GM23248 (cell line): ENCODE results near the gene NRP2. TPM values are rescaled to one million over a fixed set of nuclear protein-coding genes. Genes with fewer than 3 reads are reported as not detected.

Experiments used
- DNase-seq: peaks from one replicate; pipeline ENCODE4 v3.0.0-alpha.2; 2015
- H2AFZ ChIP-seq: fragments of 200-600 bp; sonication (generic); 2 replicates; pipeline ENCODE4 v1.6.1; 2016; ENCODE audit warnings: antibody characterized with exemption
- H3F3A ChIP-seq: fragments of 200-600 bp; sonication (generic); 2 replicates; pipeline ENCODE4 v1.6.1; 2016; ENCODE audit warnings: mild to moderate bottlenecking, antibody characterized with exemption, mixed run types; ENCODE audit not compliant: insufficient read depth
- H3K27ac ChIP-seq: fragments of 200-600 bp; sonication (generic); 2 replicates; pipeline ENCODE4 v1.5.1; 2016; ENCODE audit warnings: mild to moderate bottlenecking
- H3K27me3 ChIP-seq: fragments of 200-600 bp; sonication (generic); replicated peaks from 2 replicates; pipeline ENCODE4 v1.6.1; 2016; ENCODE audit warnings: mild to moderate bottlenecking; ENCODE audit not compliant: insufficient read depth
- H3K36me3 ChIP-seq: fragments of 200-600 bp; sonication (generic); 2 replicates; pipeline ENCODE4 v1.6.1; 2016; ENCODE audit warnings: low read depth, mild to moderate bottlenecking
- H3K4me1 ChIP-seq: fragments of 200-600 bp; sonication (generic); 2 replicates; pipeline ENCODE4 v1.6.1; 2016; ENCODE audit warnings: mild to moderate bottlenecking; ENCODE audit not compliant: insufficient read depth
- H3K4me2 ChIP-seq: fragments of 200-600 bp; sonication (generic); one replicate; pipeline ENCODE4 v1.6.1; 2016; ENCODE audit warnings: mild to moderate bottlenecking; ENCODE audit not compliant: unreplicated experiment
- H3K4me3 ChIP-seq: fragments of 200-600 bp; sonication (generic); 2 replicates; pipeline ENCODE4 v1.5.1; 2016; ENCODE audit warnings: mild to moderate bottlenecking
- H3K79me2 ChIP-seq: fragments of 200-600 bp; sonication (generic); 2 replicates; pipeline ENCODE4 v1.6.1; 2016; ENCODE audit warnings: mild to moderate bottlenecking; ENCODE audit not compliant: insufficient read depth
- H3K9ac ChIP-seq: fragments of 200-600 bp; sonication (generic); 2 replicates; pipeline ENCODE4 v1.6.1; 2016; ENCODE audit warnings: mild to moderate bottlenecking
- H3K9me2 ChIP-seq: fragments of 200-600 bp; sonication (generic); 2 replicates; pipeline ENCODE4 v1.6.1; 2016; ENCODE audit warnings: mixed run types, mild to moderate bottlenecking, moderate library complexity; ENCODE audit not compliant: insufficient read depth
- H3K9me3 ChIP-seq: fragments of 200-600 bp; sonication (generic); one replicate; pipeline ENCODE4 v1.6.1; 2017; ENCODE audit warnings: low read depth
- H4K20me1 ChIP-seq: fragments of 200-600 bp; sonication (generic); 2 replicates; pipeline ENCODE4 v1.6.0; 2016; ENCODE audit not compliant: insufficient read depth
- EZH2 ChIP-seq: fragments of 200-600 bp; sonication (generic); IDR thresholded peaks from 2 replicates; pipeline ENCODE4 v1.6.1; 2018; ENCODE audit warnings: antibody characterized with exemption, mild to moderate bottlenecking; ENCODE audit not compliant: insufficient read depth, poor library complexity, severe bottlenecking
- EZH2phosphoT487 ChIP-seq: fragments of 200-600 bp; sonication (generic); IDR thresholded peaks from 2 replicates; pipeline ENCODE4 v1.6.1; 2018; ENCODE audit warnings: antibody characterized with exemption, moderate library complexity, mild to moderate bottlenecking, low read depth; ENCODE audit not compliant: insufficient read depth
- WGBS, 2 experiments: methylation state at CpG; one replicate each; pipeline ENCODE4 v1.1.6; 2015 to 2017; ENCODE audit warnings: low lambda C conversion rate in 2 of 2, low coverage in 1 of 2; ENCODE audit errors: missing lambda C conversion rate in 2 of 2; 5-methylcytosine and 5-hydroxymethylcytosine counted together
- in situ Hi-C: fragments of 300-500 bp; cut with MboI; formaldehyde crosslinking; loops from 2 replicates; pipeline ENCODE4 v1.15.0; 2020
- polyA plus RNA-seq: library from polyadenylated mRNA; unstranded; fragments of >200 nt; fragmentation: Nextera tagmentation; extraction: Ambion mirVana; gene quantifications from 2 replicates; pipeline ENCODE4 v1.2.1, GENCODE V29; 2016
- total RNA-seq: library from RNA; depleted of rRNA; stranded (reverse); fragments of >200 nt; shearing (Covaris generic); gene quantifications from 2 replicates; pipeline ENCODE4 v1.2.3, GENCODE V29; 2014

Gene NRP2
- total and polyA plus RNA-seq, 2 experiments from 2014 or later, result 6.9 to 9.0 TPM

- in situ Hi-C loops, result loop anchor here (10.0 kb wide), 2 partner anchors 805 to 1355 kb away; no protein-coding TSS in a partner anchor
- H3K4me3 ChIP-seq, result no peak overlapping the region
- no peaks in the 10 kb centered on the region for H3K9me3 ChIP-seq
- H4K20me1 ChIP-seq, result no peaks in the 10 kb centered on the region
- no peaks in the 10 kb centered on the region for H3K27me3 ChIP-seq
- no peak overlapping the region for H3K9ac ChIP-seq
- H3K79me2 ChIP-seq, result no peaks in the 10 kb centered on the region
- DNase-seq, result no peak
- peaks cover 27% of the 10 kb centered on the region for H3K4me1 ChIP-seq
- no peaks in the 10 kb centered on the region for H3K9me2 ChIP-seq
- H3K4me2 ChIP-seq, result no peak overlapping the region
- H3F3A ChIP-seq, result peaks cover 17% of the 10 kb centered on the region
- no peaks in the 10 kb centered on the region for H3K36me3 ChIP-seq
- WGBS, 2 experiments, result 56 to 58% methylated on average over 5 of the region's 5 CpGs
- H2AFZ ChIP-seq, result no peak overlapping the region
- TF ChIP-seq EZH2, result no peak
- no peak for TF ChIP-seq EZH2phosphoT487
- no peak overlapping the region for H3K27ac ChIP-seq
These were observed 2.8 kb upstream of the NRP2 start for GRCh38 chr2:205679410-205680009.

DNA sequence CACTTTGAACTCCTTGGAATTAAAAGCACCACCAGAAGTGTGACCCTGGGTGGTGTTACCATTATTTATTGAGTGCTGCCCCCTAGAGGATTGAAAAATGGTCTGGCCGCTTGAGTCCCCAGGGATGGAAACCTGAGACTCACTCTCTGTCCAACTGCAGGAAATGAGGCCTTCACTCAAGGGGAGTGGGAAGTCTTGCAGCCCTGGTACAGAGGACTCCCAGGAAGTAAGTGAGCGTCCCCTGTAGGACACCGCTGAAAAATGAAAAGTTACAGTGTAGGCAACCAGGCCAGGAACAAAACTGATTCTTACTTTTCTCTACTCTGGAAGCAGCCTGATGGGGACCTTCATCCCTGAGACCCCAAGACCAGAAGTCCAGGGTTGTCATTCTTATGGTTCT is 2.2 kb upstream of the NRP2 start:
- Histone ChIP-seq H4K20me1 (no peaks in the 10 kb centered on the region), H3K9me2 (no peaks in the 10 kb centered on the region), H3K27ac (no peak overlapping the region), H3K4me1 (peaks cover 27% of the 10 kb centered on the region), H2AFZ (no peak overlapping the region), H3K4me2 (no peak overlapping the region), H3K4me3 (no peak overlapping the region), H3K27me3 (no peaks in the 10 kb centered on the region), H3K36me3 (no peaks in the 10 kb centered on the region), H3K9ac (no peak overlapping the region), H3F3A (peaks cover 18% of the 10 kb centered on the region), H3K9me3 (no peaks in the 10 kb centered on the region), H3K79me2 (no peaks in the 10 kb centered on the region)
- peak; percentile 87 for DNase-seq
- 42 to 56% methylated on average over 3 of the region's 3 CpGs for WGBS, 2 experiments
- TF ChIP-seq EZH2 (no peak), EZH2phosphoT487 (no peak)
- in situ Hi-C loops, result no loop called here

DNA sequence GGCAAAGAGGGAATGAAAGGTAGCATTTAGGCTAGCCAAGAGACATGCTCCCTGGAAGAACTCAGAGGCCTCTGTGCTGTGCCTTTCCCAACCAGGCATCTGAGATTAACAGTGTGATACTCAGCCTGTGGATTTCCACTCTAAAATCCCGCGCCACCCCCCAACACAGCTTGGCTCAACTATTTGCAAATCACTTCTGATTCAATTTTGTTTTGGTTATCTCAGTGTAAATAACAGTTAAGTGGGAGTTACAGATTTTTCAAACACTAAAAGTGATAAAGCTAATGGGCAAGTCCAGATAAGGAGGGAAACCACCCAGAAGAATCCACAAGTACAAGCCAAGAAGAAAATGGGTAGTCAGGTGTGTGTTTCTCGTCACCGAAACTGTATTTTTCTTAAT is 1.4 kb upstream of the NRP2 start:
- H2AFZ ChIP-seq, result no peak overlapping the region
- in situ Hi-C loops, result no loop called here
- 73 to 76% methylated on average over 4 of the region's 4 CpGs for WGBS, 2 experiments

DNA sequence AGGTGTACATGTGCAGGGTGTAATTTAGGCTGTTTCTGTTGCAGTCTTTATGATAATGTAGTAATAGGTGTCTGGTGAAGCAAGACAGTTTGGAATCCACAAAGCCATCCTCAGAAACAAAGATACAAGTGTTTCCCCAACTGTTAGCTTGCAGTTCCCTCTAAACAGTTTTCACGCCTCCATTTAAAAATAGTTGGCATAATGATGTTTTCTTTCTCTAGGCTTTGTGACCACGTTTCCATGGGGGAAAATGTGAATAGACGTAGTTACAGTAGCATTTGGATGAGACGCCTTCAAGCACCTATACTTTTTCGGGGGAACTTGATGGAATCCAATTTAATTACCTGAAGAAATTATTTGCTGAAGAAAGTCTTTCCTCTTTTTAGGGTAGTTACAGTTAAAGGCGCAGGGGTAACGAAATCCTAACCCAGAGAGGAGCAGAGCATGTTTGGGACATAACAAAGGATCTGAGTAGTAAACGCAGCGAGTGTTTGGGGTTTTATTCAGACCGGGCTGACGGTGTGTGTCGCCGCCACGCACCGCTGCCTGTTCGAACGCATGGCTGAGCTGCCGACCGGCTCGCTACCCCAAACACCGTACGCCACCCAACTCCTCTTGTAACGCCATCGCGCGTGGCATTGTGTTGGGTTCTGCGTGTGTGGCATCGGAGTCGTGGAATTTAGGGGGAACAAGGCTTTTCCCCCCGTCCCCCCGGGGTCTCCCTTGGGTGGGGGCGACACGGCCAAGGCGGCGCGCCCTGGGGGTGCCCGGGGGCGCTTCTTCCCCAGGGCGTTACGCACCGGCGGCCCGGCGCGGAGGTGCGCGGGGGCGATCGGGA is 681 bp upstream of the NRP2 start:
- Histone ChIP-seq H3K4me1 (peaks cover 24% of the 10 kb centered on the region), H3K9me2 (no peaks in the 10 kb centered on the region), H3F3A (peaks cover 18% of the 10 kb centered on the region), H3K4me2 (peak overlapping the region; percentile 84), H3K79me2 (no peaks in the 10 kb centered on the region), H3K9me3 (no peaks in the 10 kb centered on the region), H2AFZ (peak overlapping the region; percentile 91), H4K20me1 (no peaks in the 10 kb centered on the region), H3K4me3 (peak overlapping the region; percentile 81), H3K27me3 (no peaks in the 10 kb centered on the region), H3K9ac (peak overlapping the region; percentile 75), H3K36me3 (no peaks in the 10 kb centered on the region), H3K27ac (no peak overlapping the region)
- in situ Hi-C loops, result no loop called here
- DNase-seq, result peak; percentile 49
- TF ChIP-seq EZH2 (no peak), EZH2phosphoT487 (no peak)
- 21 to 23% methylated on average over 34 to 36 of the region's 49 CpGs for WGBS, 2 experiments

More for the DNA sequence above, 1.4 kb upstream of the NRP2 start:
- H4K20me1 ChIP-seq, result no peaks in the 10 kb centered on the region
- H3K9me3 ChIP-seq, result no peaks in the 10 kb centered on the region
- no peaks in the 10 kb centered on the region for H3K79me2 ChIP-seq
- H3K4me3 ChIP-seq, result no peak overlapping the region
- H3K9me2 ChIP-seq, result no peaks in the 10 kb centered on the region
- H3F3A ChIP-seq, result peaks cover 18% of the 10 kb centered on the region
- H3K4me1 ChIP-seq, result peaks cover 24% of the 10 kb centered on the region
- TF ChIP-seq EZH2 (no peak), EZH2phosphoT487 (no peak)
- H3K9ac ChIP-seq, result no peak overlapping the region
- H3K36me3 ChIP-seq, result no peaks in the 10 kb centered on the region
- DNase-seq, result no peak
- no peaks in the 10 kb centered on the region for H3K27me3 ChIP-seq
- H3K4me2 ChIP-seq, result no peak overlapping the region
- no peak overlapping the region for H3K27ac ChIP-seq
